ENCODE results near the gene XXYLT1.
"Not testable (repeated sequence)": the region's sequence is repeated elsewhere in the genome, so short reads cannot be mapped to it uniquely, and the experiment has no call there.

Gene XXYLT1

GRCh38 chr3:195270817-195271409 is at the start of gene XXYLT1:
XXYLT1 (minus strand) TSS chr3:195271159; CDS start chr3:195271058, 101 bp downstream.
- peak; percentile 96 for DNase-seq (ENCODE audit: low read depth, low spot score)

DNA sequence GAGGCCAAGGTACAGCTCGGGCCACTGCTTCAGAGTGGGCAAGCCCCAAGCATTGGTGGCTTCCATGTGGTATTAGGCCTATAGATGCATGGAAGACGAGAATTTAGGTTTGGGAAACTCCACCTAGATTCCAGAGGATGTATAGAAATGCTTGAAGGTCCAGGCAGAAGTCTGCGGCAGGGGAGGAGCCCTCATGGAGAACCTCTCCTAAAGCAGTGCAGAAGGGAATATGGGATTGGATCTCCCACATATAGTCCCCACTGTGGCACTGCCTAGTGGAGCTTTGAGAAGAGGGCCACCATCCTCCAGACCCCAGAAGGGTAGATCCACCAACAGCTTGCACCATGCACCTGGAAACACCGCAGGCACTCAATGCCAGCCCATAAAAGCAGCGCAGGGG is 48.1 kb upstream of the XXYLT1 start:
- DNase-seq (ENCODE audit: low read depth, low spot score): peak; percentile 8

GRCh38 chr3:195312714-195313113 is 41.8 kb upstream of the XXYLT1 start:
- no peak for DNase-seq (ENCODE audit: low read depth, low spot score)

DNA sequence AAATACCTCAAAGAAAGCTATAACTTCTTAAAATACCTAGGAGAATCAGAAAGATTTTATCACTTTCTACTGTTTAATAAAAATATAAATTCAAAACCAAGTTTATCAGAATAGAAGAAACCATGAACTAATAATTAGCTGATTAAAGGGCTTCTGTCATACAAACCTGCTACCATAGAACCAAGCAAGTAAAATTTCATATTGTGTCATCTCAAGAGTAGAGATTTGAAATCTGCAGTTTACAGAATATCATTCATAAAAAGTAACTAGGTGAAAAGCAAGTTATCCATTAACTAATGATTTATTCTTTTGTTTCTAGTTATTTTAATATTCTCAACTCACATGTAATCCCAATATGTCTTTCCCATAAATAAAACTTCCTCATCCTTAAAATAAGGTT is 36.8 kb upstream of the XXYLT1 start:
- DNase-seq (ENCODE audit: low read depth, low spot score): no peak

DNA sequence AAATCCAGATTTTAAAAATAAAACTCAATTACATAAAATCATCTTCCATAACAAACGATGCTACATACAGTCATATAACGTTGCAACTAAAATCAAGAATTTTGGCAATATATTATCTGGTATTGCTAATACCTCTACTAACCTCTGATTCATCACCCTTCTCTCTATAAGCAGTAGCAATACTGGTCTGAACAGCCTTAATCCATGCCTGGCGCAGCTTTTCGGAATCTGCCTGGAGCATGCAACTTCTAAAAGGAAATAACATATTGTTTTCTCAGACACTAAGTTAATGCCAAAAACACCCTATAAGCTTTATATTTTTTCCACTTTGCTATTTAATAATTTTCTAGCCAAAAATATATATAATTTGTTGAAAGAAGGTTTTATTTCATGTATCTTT is 35.4 kb upstream of the XXYLT1 start:
- no peak for DNase-seq (ENCODE audit: low read depth, low spot score)

- DNase-seq (ENCODE audit: low read depth, low spot score): no peak
Measured at GRCh38 chr3:195302431-195302830, 31.5 kb upstream of the XXYLT1 start.

DNA sequence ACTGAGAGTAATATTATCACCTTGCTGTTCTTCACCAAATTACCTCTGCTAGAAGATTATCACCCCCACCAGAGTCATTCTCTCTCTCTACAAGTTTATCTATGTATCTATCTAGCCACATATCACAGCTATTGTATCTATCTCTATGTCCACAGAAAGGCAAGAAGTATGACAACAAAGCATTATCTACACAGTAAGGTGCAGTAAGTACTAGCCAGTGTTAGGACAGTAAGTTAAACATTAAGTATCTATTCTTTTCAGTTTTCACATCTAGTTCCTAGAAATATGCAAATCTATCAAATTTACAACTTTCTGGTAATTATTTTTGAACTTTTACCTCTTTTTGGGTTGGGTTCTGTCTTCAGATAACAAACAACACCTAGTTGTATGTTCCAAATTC is 26.5 kb upstream of the XXYLT1 start:
- DNase-seq (ENCODE audit: low read depth, low spot score): no peak

DNA sequence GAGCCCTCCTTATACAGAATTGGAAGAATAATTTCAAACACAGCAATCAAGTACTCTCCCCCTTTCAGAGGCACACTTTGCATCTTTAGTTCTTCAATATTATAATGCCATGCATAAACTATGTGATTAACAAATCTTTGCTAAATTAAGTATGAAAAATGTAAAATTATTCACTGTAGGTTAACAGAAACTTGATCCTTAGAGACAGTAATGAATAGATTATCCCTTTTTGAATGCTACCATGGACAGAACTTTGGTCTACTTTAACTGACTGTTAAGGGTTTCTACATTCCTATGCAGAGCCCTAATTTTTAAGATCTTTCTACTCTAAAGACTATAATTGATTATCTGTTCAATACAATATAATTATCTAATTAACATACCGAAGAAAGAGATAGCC is 25.7 kb upstream of the XXYLT1 start:
- DNase-seq (ENCODE audit: low read depth, low spot score): no peak

- DNase-seq (ENCODE audit: low read depth, low spot score): no peak
Measured at GRCh38 chr3:195291121-195291520, 20.2 kb upstream of the XXYLT1 start.

DNA sequence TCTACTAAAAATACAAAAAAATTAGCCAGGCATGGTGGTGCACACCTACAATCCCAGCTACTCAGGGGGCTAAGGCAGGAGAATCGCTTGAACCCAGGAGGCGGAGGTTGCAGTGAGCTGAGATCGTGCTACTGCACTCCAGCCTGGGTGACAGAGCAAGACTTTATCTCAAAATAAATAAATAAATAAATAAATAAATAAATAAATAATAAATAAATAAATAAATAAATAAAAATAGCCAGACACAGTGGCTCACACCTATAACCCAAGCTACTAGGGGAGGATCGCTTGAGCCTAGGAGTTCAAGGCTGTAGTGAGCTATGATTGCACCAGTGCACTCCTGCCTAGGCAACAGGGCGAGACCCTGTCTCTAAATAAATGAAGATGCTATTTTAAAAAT is 19.7 kb upstream of the XXYLT1 start:
- not testable (repeated sequence) for DNase-seq (ENCODE audit: low read depth, low spot score)

- no peak for DNase-seq (ENCODE audit: low read depth, low spot score)
Measured at GRCh38 chr3:195286115-195286872, 15.3 kb upstream of the XXYLT1 start.

DNA sequence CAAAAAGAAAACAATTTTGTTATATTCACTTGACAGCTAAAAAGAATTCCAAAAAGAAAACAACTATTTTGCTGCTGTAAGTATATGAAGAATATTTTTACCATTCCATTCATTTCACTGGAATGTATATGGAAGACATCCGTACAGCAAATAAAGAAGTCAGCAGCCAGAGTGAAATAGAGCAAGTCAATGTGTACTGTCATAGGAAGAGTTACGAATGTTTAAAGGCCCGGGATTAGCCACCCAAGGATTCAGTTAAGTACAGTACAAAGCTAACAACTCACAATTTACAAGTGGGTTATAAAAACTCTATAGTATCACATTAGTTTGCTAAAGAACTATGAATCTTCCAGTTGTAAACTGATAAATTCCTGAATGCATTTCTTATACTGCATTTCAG is 14.4 kb upstream of the XXYLT1 start:
- no peak for DNase-seq (ENCODE audit: low read depth, low spot score)

DNA sequence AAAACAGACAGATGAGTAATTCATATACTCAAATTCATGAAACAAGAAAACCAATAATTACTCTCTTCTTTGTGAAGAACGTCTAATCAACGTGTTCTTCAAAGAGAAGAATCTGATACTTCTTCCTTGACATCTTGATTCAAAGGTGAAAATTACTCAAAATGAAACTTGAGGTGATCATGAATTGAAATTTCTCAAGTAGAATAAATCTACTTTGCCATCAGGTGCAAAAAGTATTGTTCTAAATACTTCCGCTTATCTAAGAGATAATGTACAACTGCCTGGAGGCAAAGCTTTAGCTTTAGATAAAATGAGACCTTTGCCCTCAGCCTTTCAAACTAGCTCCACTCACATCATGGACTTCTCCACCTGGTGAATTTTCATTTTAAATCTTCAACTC is 13.9 kb upstream of the XXYLT1 start:
- no peak for DNase-seq (ENCODE audit: low read depth, low spot score)

- DNase-seq (ENCODE audit: low read depth, low spot score): no peak
Measured at GRCh38 chr3:195282961-195283360, 12.0 kb upstream of the XXYLT1 start.

DNA sequence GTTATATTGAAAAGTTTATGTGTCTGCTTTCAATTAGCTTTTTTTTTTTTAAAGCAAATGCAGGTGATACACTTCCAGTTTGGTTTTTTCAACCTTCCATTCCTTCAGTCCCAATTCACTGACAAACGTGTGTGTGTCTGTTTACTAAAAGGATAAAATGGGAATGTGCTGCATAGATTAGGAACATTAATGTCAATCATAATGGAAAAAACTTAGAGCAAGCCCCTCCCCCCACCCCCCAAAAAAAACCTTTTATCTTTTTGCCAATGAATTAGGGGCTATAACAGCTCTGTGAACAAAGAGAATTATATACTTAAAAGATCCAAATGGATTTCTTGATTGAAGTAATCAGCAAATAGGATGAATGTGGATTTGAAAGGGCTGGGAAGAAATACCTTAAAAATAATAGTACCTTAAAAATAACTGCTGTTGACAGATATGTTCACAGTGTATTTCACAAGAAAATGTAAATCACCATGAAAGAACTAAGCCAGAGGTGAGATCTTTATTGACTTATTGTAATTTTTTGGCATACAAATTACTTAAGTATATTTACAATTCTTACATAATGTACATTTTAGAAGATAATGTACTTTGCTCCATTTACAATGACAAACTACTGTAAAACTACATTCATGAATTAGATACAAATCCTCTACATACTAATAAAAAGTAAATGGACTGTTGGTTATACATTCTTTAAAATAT is 3.5 kb upstream of the XXYLT1 start:
- no peak for DNase-seq (ENCODE audit: low read depth, low spot score)

GRCh38 chr3:195271410-195272243 is 668 bp upstream of the XXYLT1 start:
- peak; percentile 98 for DNase-seq (ENCODE audit: low read depth, low spot score)

DNA sequence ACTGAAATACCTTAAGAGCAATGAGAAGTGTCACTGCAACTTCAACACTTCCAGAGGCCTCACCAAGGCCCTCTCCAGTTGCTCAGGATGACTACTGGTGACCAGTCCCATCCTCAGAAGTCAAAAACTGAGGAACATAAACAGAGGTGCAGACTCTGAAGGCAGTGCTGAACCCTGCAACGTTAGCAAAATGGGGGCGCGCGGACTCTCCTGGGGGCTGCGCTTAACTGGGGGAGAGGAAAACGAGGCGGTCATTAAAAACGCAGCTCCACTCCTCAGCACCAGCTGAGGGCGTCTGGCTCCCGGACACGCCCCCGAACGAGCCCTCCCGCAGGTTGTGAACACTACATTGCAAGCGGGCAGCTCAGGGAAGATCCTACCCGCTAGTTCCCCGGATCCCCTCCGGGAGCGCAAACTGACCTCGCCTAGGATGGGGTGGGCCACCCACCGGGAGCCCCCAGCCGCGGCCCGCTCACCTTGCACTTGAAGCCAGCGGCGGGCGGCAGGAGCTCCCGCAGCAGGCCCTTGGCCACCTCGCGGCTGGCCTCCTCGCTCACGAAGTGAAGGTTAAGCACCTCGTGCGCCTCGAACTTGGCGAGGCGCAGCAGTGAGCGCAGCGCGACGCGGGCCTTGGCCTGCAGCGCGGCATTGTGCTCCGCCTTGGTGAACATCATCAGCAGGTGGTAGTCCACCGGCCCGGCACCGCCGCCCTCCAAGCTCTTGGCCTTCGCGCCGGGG is 711 bp downstream of the XXYLT1 start:
- DNase-seq (ENCODE audit: low read depth, low spot score): peak; percentile 79

DNA sequence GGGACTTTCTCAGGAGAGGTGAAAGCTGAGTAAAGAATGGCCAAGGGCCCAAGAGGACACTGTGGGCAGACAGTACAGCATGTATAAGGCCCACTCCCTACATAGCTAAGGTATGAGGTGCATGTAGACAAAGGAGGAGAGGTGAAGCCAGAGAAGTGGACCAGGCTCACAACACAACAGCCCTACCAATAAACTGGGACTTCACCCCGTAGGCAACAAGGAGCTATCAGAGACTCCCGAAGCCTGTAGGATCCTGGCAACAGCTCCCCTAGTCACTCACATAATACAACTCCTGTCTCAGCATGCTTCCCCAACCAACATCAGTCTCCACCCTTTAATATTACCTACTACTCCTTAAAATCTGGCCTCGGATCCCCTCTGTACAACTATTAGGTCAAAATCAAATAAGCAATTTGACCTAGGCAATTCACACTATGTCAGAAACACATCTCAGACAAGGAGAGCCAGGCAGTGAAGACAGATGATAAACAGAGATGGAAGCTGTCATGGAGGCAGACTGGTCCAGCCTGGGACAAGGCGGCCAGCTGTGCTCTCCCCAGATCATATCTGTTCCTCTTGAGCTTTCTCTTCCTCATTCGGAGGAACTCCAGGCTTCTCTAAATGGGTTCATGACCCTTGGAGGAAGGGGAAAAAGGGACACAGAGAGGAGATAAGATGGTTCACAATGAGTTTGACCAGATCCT is 1.4 kb downstream of the XXYLT1 start:
- DNase-seq (ENCODE audit: low read depth, low spot score): peak; percentile 33

DNA sequence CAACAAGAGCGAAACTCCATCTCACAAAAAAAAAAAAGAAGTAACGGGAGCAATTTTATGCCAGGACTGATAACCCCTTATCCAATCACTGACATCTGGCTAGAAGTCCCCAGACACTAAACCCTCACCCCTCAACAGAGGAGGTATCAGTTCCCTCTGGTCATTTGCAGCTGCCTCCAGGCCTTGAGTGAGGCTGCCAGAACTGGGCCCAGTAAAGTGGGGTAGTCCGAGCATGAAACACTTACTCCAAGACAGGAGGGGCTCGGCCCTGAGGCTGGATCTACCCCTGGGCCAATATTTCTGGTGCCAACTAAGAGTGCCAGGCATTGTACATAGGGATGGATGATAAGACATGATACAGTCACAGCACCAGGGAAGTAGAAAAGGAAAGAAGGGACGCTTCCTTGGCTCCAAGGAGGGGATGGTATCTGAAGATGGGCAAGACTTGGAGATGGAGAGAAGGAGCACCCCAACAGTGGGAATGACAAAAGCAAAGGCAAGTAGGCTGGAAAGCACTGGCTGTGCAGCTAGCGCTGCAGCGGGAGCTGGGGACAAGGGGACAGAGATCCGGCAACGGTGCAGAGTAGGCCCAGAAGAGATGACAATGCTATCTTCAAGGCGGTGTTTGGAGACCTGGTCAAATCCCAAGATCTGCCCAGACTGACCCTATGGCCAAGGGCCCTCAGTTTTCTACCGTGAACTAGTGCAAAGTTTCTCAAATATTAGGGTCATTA is 2.2 kb downstream of the XXYLT1 start:
- DNase-seq (ENCODE audit: low read depth, low spot score): no peak

DNA sequence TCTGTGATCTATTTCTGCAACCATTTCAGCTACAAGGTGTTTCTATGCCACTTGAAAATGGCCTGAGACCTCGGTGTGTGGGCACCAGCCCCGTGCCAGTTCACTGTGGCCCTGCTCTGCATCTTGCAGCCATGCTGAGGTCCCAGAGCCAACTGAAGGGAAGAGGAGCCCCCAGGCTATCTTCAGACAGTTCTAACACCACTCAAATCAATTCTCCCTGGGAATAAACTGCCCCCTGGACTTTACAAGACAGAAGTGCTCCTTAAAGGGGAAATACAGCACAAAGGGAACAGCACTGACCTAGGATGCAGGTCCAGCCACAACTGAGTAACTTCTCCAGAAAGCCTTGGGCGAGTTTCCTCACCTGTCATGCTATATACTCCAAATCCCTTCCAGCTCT is 3.9 kb downstream of the XXYLT1 start:
- no peak for DNase-seq (ENCODE audit: low read depth, low spot score)

All from ELF-1 (cell line).